HCT116 (cell line): ENCODE data around the gene OR4F6. TPM values are rescaled to one million over a fixed set of nuclear protein-coding genes. Genes with fewer than 3 reads are reported as not detected.
"Not testable (repeated sequence)": the region's sequence is repeated elsewhere in the genome, so short reads cannot be mapped to it uniquely, and the experiment has no call there.

ENCODE experiments used
- ATAC-seq: fragments of 200-7000 bp; cut with Tn5 transposase; 2 replicates; pipeline ENCODE4 v1.9.1; 2020; ENCODE audit warnings: mild to moderate bottlenecking, moderate library complexity
- BruUV-seq: library from RNA; stranded (reverse); fragments of 400-500 nt; replicated peaks from 2 replicates; lab custom pipeline; 2021; lab: Mats Ljungman, UMichigan
- CTCF ChIA-PET: fragments of 300-600 bp; sonication (Branson Sonifier 250); formaldehyde crosslinking; loops from one replicate; lab custom pipeline; 2021; ENCODE audit warnings: antibody characterized with exemption; lab: Charles Lee
- POLR2A ChIA-PET: fragments of 300-600, 350-600 bp; sonication (Branson Sonifier 250); formaldehyde crosslinking; loops from one replicate; lab custom pipeline; 2021; ENCODE audit warnings: antibody characterized with exemption; lab: Charles Lee
- RAD21 ChIA-PET, 2 experiments: fragments of 300-600 bp; sonication (Branson Sonifier 250); formaldehyde crosslinking; loops; one replicate each; lab custom pipeline; 2023; ENCODE audit warnings: low total read pairs in 2 of 2; ENCODE audit not compliant: uncharacterized antibody in 2 of 2, unreplicated experiment in 2 of 2, low non-redundant PET in 1 of 2; lab: Charles Lee
- DNase-seq: peaks from one replicate; pipeline ENCODE4 v3.0.0-alpha.2; 2010; ENCODE audit warnings: low read depth, low spot score
- H2AFZ ChIP-seq: fragments of 200-600 bp; shearing (Covaris generic), sonication (generic); 2 replicates; pipeline ENCODE4 v1.6.1; 2017; ENCODE audit warnings: low read depth, mixed run types, mixed read lengths, antibody characterized with exemption, low read length; ENCODE audit not compliant: poor library complexity, severe bottlenecking
- H3K27ac ChIP-seq: 2 replicates; pipeline ENCODE4 v1.5.1; 2012; ENCODE audit warnings: low read depth, low read length
- H3K27me3 ChIP-seq: fragments of 200-600 bp; sonication (generic); 2 replicates; pipeline ENCODE4 v1.6.1; 2016; ENCODE audit warnings: mixed run types, low read length, mixed read lengths; ENCODE audit not compliant: insufficient read depth
- H3K36me3 ChIP-seq, 2 experiments: fragments of 200-500 bp in 1 of 2; fragments of 200-600 bp in 1 of 2; sonication (Bioruptor generic) in 1 of 2; sonication (generic) in 1 of 2; 2 replicates each; pipeline versions ENCODE4 v1.5.1 to v1.6.1; 2014 to 2016; ENCODE audit warnings: low read length in 2 of 2, inconsistent platforms in 1 of 2, mixed read lengths in 1 of 2, mixed run types in 1 of 2; ENCODE audit not compliant: insufficient read depth in 2 of 2, control insufficient read depth in 1 of 2
- H3K4me1 ChIP-seq, 2 experiments: fragments of 200-600 bp in 1 of 2; sonication (generic) in 1 of 2; 2 replicates each; pipeline versions ENCODE4 v1.5.1 to v1.6.1; 2012 to 2017; ENCODE audit warnings: low read length in 2 of 2, inconsistent platforms in 1 of 2, mild to moderate bottlenecking in 1 of 2, mixed read lengths in 1 of 2, mixed run types in 1 of 2, moderate library complexity in 1 of 2; ENCODE audit not compliant: insufficient read depth in 2 of 2, control insufficient read depth in 1 of 2
- H3K4me2 ChIP-seq: fragments of 200-600 bp; sonication (generic); 2 replicates; pipeline ENCODE4 v1.6.1; 2017; ENCODE audit warnings: mixed run types, low read length, mixed read lengths
- H3K4me3 ChIP-seq, 2 experiments: fragments of 200-600 bp in 1 of 2; sonication (generic) in 1 of 2; replicated peaks in 1 of 2; 2 replicates each; pipeline ENCODE4 v1.5.1; 2011 to 2016; ENCODE audit warnings: low read length in 2 of 2, control low read depth in 1 of 2, low read depth in 1 of 2, mild to moderate bottlenecking in 1 of 2, mixed read lengths in 1 of 2, mixed run types in 1 of 2
- H3K79me2 ChIP-seq: fragments of 200-600 bp; sonication (generic); 2 replicates; pipeline ENCODE4 v1.6.1; 2017; ENCODE audit warnings: mild to moderate bottlenecking, mixed run types, low read length, moderate library complexity, mixed read lengths; ENCODE audit not compliant: insufficient read depth
- H3K9ac ChIP-seq: fragments of 200-600 bp; sonication (generic); 2 replicates; pipeline ENCODE4 v1.6.1; 2016; ENCODE audit warnings: low read length, mixed read lengths
- H3K9me2 ChIP-seq: fragments of 200-600 bp; sonication (generic), shearing (Covaris generic); 2 replicates; pipeline ENCODE4 v1.6.1; 2017; ENCODE audit warnings: mixed run types, mild to moderate bottlenecking, moderate library complexity; ENCODE audit not compliant: insufficient read depth
- H3K9me3 ChIP-seq, 2 experiments: fragments of 200-500 bp in 1 of 2; fragments of 200-600 bp in 1 of 2; sonication (Bioruptor generic) in 1 of 2; sonication (generic) in 1 of 2; 2 replicates each; pipeline ENCODE4 v1.6.1; 2014 to 2017; ENCODE audit warnings: low read length in 2 of 2, mixed read lengths in 2 of 2, inconsistent platforms in 1 of 2, low read depth in 1 of 2, mild to moderate bottlenecking in 1 of 2, mixed run types in 1 of 2, moderate library complexity in 1 of 2; ENCODE audit not compliant: control insufficient read depth in 1 of 2, insufficient read depth in 1 of 2
- H4K20me1 ChIP-seq: fragments of 200-600 bp; sonication (generic), shearing (Covaris generic); 2 replicates; pipeline ENCODE4 v1.6.1; 2017; ENCODE audit warnings: mixed run types, mild to moderate bottlenecking, moderate library complexity; ENCODE audit not compliant: insufficient read depth
- ATF3 ChIP-seq: IDR thresholded peaks from 2 replicates; pipeline ENCODE4 v1.6.1; 2012
- POLR2A ChIP-seq: IDR thresholded peaks from 2 replicates; pipeline ENCODE4 v1.7.0; 2011; ENCODE audit warnings: borderline replicate concordance; ENCODE audit not compliant: insufficient read depth, insufficient read length; ENCODE audit errors: extremely low read depth
- YY1 ChIP-seq: IDR thresholded peaks from 2 replicates; pipeline ENCODE4 v1.6.1; 2011; ENCODE audit warnings: low read length, low read depth, moderate library complexity, mild to moderate bottlenecking; ENCODE audit not compliant: insufficient replicate concordance; ENCODE audit errors: extremely low read depth
- intact Hi-C: fragments of 100-400 bp; cut with micrococcal nuclease; formaldehyde crosslinking; loops from 2 replicates; pipeline ENCODE4 v1.10.0; 2022
- total RNA-seq: library from RNA; stranded (reverse); gene quantifications from one replicate; pipeline ENCODE4 v1.2.1, GENCODE V29; 2021; ENCODE audit not compliant: unreplicated experiment

OR4F6 gene
- total RNA-seq, 1 experiment from 2014 or later: not detected

GRCh38 chr15:101765340-101765671 lies 38.0 kb upstream of the OR4F6 start:
- H3K4me3 ChIP-seq, intact Hi-C loops, H3K9ac ChIP-seq, POLR2A ChIA-PET, RAD21 ChIA-PET, CTCF ChIA-PET, H3K27ac ChIP-seq, H3K79me2 ChIP-seq, H2AFZ ChIP-seq, BruUV-seq, H4K20me1 ChIP-seq, H3K36me3 ChIP-seq, ATAC-seq, H3K9me2 ChIP-seq, H3K4me2 ChIP-seq, H3K27me3 ChIP-seq, DNase-seq, H3K9me3 ChIP-seq, H3K4me1 ChIP-seq: not testable (repeated sequence)

DNA sequence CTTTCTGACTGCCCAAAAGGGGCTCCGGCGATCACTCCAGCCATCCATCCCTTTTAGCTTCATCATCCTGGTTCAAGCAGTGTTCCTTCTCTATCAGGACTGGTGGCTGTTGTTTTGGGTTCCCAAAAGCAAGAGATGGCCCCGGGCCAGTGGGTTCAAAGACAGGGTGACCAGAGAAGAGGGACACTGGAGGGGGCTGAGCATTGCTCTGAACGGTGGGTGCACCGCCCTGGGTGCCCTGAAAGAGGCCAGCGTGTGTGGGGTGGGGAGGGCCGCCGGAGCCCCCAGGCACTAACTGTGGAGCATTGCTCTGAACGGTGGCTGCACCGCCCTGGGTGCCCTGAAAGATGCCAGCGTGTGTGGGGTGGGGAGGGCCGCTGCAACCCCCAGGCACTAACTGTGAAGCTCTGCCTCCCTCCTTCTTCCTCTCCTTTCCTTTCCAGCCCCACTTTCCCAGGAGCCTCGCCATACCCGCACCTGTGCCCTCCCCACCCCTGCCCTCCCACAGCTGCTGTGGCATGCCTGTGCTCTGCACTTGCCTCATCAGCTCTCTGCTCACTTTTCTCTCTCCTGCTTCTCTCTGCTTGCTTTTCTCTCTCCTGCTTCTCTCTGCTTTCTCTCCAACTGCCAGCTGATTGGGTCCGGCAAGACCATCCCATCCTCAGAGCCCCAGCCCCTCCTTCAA lies 37.4 kb upstream of the OR4F6 start:
- no peak for DNase-seq
- ChIA-PET POLR2A (no interaction called here), CTCF (interaction anchor here (1.2 kb wide), 1 partner anchor 1968 kb away, joined by 13 read pairs; no protein-coding TSS in a partner anchor), RAD21 (no interaction called here)
- no peak for ATAC-seq
- no peaks in the 10 kb centered on the region for H3K4me1 ChIP-seq
- no peaks in the 10 kb centered on the region for H3K36me3 ChIP-seq
- 0 out of 2 replicates have a peak, but pooled peaks cover 7% of the 10 kb centered on the region for H3K27me3 ChIP-seq
- H3K4me2 ChIP-seq: no peak overlapping the region
- no peaks in the 10 kb centered on the region for H3K79me2 ChIP-seq
- no peak overlapping the region for H3K9ac ChIP-seq
- H4K20me1 ChIP-seq: no peaks in the 10 kb centered on the region
- H3K4me3 ChIP-seq: no peak overlapping the region
- H3K9me2 ChIP-seq: no peaks in the 10 kb centered on the region
- H2AFZ ChIP-seq: no peak overlapping the region
- no peak overlapping the region for H3K27ac ChIP-seq
- no TSS peak for BruUV-seq
- intact Hi-C loops: no loop called here
- no peaks in the 10 kb centered on the region for H3K9me3 ChIP-seq
- TF ChIP-seq ATF3 (no peak), YY1 (no peak), POLR2A (no peak)
